Right renal cortex interstitium (tissue), 3 donors: ENCODE data around the gene TECRL. TPM values are rescaled to one million over a fixed set of nuclear protein-coding genes. Genes with fewer than 3 reads are reported as not detected.

Experiments used
- DNase-seq, 3 donors: peaks; one replicate each; pipeline ENCODE4 v3.0.0-alpha.2; 2013; ENCODE audit warnings: low read depth in 3 of 3, low spot score in 2 of 3
- polyA plus RNA-seq, 3 donors: library from polyadenylated mRNA; unstranded; fragments of 120-200 nt; gene quantifications; one replicate each; pipeline ENCODE4 v1.2.1, GENCODE V29; 2013; ENCODE audit not compliant: insufficient read length in 3 of 3

The TECRL gene, protein sequence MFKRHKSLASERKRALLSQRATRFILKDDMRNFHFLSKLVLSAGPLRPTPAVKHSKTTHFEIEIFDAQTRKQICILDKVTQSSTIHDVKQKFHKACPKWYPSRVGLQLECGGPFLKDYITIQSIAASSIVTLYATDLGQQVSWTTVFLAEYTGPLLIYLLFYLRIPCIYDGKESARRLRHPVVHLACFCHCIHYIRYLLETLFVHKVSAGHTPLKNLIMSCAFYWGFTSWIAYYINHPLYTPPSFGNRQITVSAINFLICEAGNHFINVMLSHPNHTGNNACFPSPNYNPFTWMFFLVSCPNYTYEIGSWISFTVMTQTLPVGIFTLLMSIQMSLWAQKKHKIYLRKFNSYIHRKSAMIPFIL
- polyA plus RNA-seq: under 1 TPM; 0.06 to 0.24 (median 0.07) TPM

DNA sequence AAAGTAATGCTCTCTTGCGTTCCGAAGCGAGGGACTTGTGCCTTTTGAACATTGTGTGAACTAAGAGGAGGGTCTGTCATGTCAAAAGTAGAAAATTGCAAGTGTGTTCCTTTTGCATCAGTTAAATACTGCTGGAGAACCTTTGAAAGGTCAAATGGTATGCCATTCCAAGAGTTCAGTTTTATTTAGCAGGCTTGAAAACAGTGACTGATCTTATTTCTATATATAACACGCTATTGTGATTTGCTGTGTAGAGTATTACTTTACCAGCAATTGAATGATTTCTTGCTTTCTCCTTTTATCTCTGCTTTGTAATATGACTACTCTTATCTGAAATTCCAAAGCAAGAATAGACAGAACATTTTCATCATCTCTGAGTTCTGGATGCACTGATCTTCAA, at the start of gene TECRL:
Gene TECRL, minus strand, starts transcription at position 151 of the 400 bp plus-strand sequence. Its CDS starts 99 bp downstream, at position 52.
- no peak for DNase-seq

DNA sequence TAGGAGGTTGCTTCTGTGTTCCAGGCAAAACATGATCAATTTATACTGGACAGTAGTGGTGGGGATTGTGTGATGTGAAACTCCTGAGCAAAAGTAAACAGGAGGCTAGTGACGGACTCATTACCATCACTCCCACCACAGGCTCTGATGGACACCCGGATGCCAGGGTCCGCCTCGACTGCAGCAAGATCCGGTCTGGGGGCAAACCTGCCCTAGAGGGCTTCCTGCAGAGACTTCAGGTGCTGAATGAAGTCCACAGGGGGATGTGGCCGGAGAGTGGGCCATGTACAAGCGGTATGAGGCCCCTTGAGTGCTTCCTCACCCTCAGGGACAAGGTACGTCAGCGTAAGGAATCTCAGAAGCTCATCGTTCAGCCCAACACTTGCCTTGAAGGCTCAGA, 23.4 kb upstream of the TECRL start:
- DNase-seq: no peak

DNA sequence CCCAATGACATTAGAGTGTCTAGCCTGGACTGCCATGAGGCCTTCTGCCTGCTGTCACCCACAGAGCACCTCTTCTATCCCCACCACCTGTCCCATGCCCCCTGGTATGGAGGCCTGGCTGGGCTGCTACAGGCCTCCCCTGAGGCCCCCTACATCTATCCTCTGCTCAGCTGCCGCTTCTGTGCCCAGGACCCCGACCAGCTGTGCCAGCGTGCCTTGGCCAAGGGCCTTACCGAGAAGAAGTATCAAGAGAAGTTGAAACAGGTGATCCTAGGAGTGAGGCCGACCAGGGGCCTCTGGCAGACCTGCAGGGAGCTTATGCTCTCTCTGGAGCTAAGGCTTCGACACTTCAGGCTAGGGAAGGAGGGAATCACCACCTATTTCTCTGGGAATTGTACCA, 21.7 kb upstream of the TECRL start:
- no peak for DNase-seq

DNA sequence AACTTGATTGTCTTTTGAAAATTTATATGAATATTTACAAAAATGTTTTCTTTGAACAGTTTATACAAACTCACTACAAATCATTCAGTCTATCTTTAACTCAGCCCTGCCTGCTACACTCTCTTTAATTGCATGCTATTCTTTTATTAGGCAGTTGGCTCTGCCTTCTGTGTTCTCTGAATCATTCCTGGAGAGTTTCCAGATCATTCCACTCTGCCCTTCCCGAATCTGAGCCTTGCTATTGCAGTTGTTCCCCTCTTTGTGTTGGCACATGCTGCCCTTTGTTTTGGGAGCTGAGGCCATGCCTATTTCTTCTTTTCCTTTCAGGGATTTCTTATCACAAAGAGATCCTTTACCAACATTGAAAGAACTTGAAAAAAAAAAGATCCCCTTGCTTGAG, 8.7 kb upstream of the TECRL start:
- no peak for DNase-seq

DNA sequence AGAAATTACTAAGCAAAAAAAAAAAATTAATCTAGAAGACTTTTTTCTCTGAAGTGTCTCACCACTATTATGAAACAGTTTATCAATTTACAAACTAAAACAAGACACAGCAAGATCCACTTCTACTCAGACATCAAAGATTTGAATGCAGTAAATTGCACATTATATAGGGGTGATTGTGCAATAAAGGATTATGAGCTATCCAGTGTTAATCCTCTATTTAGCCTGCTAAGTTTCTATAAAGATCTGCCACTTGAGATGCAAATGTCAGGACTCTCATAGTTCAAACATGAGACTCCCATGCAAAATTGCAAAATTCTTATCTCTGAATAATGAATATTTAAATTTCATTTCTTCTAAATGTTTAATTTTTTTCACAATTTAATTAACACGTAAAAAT, 2.2 kb downstream of the TECRL start:
- DNase-seq: no peak

DNA sequence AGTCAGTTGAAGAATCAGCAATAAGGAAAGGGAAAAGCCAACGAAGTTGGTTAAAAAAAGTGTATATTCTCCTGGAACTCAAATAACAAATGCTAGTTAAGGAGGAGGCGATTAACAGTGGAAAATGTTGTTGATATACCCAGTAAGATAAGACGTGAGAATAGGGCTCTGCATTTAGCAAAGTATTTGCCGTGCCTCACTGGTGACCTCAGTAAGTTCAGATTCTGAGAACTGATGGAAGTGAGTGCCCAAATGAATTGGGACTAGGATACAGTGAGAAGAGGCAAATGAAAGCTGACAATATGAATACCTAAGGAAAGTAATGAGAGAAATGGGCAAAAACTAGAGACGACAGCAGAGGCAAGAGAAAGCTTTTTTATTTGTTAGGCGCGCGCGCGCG, 3.5 kb downstream of the TECRL start:
- no peak for DNase-seq

DNA sequence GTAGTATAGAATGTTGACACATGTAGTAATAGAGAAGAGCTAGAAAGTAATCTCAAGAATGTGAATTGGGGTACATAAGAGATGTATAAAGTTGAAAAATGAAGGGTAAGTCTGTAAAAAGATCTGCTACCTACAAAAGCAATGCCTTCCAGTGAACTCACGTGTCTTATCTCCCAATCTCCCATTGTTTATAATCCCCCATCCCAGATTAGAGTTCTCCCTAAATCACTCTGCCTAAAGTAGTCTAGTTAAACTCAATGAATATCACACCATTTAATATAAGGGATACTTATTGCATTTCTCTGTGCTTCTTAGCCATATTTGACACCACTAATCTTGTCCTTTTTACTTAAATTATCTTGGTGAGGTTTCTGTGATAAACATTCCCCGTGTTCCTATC, 6.6 kb downstream of the TECRL start:
- no peak for DNase-seq

DNA sequence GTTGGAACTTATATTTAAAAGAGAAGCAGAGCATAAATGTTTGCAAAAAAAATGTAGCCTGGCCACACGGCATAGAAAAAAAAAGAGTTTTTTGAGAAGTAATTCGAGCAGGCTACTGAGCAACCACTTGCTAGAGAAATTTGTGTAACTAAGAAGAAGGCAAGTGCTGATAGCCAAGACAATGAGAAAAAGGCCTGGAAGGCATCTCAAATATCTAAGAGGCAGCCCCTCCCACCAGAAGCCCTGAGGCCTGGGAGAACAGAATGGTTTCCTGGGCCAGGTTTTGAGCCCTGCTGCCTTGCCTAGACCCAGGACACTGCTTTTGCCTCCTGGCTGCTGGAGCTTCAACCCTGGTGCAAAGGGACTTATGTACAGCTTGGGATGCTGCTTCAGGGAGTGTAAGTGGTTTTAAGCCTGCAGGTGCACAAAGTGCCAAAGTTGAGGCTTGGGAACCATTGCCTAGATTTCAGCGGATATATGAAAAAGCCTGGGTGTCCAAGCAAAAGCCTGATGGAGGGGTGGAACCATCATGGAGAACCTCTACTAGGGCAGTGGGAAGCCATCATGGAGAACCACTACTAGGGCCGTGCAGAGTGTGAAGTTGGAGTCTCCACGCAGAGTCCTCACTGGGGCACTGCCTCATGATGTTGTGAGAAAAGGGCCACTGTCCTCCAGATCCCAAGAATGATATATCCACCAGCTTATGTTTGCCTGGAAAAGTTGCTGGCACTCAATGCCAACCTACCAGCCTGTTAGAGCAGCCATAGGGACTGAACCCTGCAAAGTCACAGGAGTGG, 9.7 kb downstream of the TECRL start:
- DNase-seq: no peak

DNA sequence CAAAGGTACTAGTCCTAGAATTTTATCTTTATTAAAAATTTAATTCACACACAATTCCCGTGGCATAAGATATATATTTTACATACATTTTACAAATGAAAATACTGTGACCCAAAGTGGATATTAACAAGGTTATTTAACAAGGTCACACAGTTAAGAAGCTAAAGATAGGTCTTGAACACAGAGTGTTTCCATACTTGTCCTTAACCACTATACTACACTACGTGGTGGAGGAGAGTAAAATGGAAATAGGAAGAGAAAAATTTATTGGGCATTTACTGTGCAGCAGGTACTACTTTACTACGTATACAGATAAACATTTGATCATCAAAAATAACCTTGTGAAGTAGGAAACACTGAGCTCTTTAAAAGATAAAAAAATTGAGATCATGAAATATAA, 14.8 kb downstream of the TECRL start:
- DNase-seq: no peak

DNA sequence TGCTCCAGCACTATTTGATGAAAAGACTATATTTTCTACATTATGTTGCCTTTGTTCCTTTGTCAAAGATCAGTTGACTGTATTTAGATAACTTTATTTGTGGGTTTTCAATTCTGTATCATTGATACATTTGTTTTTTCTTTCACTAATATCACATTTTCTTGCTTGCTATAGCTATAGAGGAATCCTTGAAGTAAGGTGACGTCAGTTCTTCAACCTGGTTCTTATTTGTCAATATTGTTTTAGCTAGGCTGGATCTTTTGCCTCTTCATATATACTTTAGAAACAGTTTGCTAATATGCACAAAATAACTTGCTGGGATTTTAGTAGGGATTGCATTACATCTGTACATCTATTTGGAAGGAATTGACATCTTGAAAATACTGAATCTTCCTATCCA, 21.0 kb downstream of the TECRL start:
- no peak for DNase-seq

DNA sequence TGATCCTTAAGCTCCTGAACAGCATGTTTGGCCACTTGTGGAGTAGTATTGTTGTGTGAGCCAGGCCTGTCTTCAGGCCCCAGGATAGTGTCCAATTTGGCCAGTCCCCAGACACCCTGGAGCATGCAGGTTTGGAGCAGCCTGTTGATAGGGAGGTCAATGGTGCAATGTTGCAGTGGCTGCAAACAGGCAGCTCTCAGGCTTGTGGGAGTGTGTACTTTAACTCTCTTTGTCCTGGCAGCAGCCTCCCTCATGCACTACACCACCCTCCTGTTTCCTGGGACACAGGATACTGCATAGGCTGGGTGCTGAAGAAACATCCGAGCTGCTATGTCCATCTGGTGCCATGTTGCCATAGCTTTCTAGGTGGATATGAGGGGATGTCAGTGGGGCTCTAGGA, 24.0 kb downstream of the TECRL start:
- DNase-seq: no peak

DNA sequence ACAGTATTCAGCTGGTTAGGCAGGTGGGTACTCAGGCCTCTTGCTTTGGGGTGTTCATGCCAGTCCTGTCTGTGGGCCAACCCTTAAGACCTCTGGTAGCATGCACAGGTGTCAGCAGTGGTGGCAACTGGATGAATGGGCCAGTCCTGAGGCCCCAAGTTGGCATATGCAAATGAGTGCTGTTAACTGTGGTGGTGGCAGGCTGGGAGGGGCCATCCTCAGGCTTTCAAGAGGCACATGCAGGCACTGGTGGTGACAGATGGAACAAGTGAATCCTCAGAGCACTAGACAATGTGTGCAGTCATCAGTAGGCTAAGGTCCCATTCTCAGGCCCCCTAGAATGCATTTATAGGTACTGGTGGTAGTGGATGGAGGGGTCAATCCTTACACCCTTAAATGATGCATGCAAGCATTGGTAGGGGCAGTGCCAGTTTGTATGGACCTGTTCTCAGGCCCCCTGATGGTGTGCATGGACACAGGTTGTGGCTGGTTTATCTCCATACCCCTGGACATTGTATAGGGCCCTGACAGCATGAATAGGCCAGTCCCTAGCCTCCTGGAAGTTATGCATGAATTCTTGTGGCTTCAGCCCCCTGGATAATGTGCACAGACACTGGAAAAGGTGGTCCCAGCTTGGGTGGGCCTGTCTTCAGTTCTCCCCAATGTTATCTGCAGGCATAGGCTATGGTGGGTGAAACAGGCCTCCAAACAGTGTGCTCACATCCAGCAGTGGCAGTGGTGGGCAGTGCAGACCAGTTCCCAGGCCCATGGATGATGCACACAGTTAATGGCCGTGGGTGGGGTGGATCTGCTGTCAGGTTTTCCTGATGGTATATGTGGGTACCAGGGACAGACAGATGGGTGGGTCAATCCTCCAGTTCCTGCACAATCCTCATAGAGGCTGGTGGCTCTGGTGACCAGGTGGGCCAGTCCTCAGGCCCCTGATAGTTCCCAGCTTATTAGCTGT, 24.7 kb downstream of the TECRL start:
- DNase-seq: no peak

DNA sequence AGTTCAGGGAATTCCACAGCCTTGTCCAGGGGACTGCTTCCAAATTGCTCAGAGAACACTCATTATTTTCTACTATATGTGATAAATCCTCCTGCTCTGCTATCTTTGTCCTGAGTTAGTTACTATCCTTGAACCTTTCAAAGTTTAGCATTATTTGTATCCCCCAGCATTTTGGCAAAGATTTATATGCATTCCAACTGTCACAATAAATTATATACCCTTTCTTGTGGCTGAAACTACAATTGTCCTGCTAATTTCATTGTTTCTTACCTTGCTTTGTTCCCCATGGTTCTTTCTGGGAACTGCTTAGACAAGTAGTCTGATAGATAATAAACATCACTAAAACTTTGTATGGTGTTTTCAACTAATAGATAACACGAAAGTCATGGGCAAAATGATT, 40.5 kb downstream of the TECRL start:
- no peak for DNase-seq

DNA sequence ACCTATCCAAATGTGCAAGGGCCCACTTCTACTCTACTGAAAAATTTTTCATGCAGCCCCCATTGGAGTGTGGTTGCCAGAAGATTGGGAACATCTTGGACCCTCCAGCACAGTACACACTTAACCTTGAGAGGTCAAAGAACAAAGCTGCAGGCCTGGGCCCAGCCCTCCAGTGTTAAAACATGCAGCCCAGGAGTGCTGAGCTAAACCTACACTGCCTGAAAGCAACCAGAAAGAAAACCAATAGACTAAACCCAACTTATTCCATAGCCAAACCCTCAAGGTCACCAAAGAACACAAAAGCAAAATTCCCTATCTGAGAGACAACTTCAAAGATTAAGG, 47.9 kb downstream of the TECRL start:
- DNase-seq: no peak

DNA sequence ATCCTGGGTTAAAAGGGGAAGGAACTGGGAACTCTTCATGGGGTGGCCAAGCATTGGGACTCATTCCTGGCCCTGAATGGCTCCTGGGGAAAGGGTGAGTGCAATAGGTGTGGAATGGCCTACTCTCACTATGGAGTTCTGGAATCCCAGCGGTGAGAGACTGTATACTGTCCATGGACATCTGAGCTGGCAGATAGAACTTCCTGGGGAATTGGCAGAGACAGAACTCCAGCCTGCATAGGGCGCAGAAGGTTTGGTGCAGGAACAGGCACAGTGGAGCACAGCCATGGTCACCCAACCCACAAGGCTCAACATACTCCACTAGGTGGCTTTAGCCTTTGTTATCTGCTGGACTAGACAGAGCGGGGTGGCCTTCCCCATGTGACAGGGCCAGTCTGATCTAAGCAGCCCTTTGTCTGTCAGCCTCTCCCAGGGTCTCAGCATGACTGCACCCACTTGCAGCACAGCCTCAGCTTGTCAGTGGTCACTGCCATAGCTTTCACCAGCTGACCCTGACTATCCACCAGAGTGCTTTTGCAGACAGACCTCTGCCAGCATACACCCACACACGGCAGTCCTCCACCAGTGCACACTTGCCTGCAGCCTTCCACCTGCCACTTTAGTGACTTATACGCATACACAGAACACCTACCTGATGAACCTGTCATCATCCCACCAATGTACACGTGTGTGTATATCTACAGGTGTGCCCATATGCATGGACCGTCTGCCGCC, 48.4 kb downstream of the TECRL start:
- DNase-seq: no peak

DNA sequence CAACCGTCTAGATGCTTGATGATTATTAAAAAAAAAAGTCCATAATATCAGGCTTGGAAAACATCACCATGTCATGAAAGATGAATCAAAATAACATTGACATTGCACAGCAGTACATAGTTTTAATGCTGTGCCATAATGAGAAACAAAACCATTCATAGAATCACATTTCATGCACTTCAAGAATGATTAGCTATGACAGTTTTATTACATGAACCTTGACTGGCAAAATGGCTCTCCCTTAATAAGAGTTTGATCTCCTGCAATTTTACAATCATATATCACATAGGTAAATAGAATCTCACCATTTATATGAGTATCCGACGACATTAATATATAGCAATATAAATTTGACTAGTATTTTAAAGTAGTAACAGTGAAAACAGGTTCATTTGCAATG, 49.8 kb downstream of the TECRL start:
- no peak for DNase-seq

DNA sequence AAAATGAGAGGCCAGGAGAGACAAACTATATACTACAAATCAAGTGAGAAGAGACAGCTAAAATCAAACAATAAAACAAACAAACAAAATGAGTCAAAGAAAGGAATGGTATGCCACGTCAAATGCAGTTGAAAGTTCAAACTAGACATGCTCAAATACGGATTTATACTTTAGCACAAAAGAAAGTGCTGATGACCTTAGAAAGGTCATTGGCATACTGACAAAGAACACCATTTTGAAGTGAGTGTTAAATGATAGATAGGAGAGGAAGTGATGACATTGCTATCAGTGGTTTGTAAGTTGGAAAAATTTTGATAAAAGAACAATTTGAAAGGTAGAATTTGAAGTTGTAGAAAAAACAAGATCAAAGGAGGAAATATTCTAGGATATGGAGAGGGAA, 55.3 kb downstream of the TECRL start:
- no peak for DNase-seq

DNA sequence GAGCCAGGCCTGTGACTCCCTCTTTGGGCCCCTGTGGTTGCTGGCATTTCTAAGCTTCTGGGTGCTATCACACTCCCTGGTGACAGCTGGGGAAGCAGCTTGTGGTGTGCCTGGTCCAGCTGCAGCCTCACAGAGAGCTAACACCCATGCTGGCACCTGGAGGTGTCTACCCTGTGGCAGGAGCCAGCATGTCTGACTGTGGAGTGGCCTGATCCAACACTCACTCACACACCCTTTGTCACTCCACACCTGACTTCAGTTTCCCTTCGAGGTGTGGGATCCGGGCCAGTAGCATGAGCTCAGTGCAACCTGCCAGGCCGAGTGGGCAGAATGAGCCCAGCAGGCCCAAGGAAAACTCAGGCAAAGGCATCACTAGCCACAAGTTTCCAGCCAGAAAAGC, 67.5 kb downstream of the TECRL start:
- no peak for DNase-seq

DNA sequence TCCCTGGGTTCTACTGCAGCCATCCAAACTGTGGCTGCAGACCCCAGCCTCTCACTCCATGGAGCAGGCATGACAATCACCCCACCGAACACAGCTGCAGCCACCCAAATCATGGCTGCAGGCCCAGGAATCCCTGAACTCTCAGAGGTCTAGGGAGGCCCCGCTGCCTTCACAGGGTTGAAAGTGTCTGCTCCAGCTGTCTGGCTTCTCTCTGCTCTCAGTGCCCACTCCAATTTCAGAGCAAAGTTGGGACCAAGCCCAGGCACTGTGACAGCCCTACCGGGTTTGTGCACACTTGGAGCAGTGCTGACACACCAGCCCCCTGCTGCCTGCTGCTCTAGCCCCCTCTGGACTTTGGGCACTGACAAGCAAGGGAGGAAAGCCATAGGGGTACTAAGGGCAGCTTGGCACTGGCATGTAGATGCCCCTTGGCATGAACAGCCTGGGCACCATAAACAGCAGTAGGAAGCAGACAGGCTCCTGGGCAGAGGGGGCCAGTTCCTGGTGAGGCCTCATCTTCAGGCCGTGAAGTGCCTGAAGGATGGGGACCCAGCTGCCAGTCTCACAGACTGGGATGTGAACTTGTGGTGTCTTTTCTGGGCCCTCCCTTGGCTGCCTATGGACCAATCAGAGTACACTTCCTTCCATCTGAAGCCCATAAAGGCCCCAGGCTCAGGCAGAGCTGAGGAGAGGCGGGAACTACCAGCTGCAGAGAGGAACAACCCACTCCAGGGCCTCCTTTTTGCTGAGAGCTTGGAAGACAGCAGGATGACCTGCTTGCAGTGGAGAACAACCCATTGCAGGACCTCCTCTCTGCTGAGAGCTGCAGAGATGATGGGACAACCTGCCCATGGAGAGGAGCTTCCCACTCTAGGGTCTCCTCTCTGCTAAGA, 68.8 kb downstream of the TECRL start:
- no peak for DNase-seq
